OCI-LY7 (cell line): Measurements from ENCODE around the gene MAPRE2. TPM values are rescaled to one million over a fixed set of nuclear protein-coding genes. Genes with fewer than 3 reads are reported as not detected.

Experiments
- BruUV-seq: library from RNA; stranded (reverse); fragments of 400-500 nt; replicated peaks from 2 replicates; lab custom pipeline; 2021; lab: Mats Ljungman, UMichigan
- CTCF ChIA-PET: fragments of 300-600 bp; sonication (Branson Sonifier 250); formaldehyde crosslinking; loops from one replicate; lab custom pipeline; 2022; ENCODE audit warnings: antibody characterized with exemption; ENCODE audit not compliant: unreplicated experiment; lab: Charles Lee
- POLR2A ChIA-PET: fragments of 300-600 bp; sonication (Branson Sonifier 250); formaldehyde crosslinking; loops from one replicate; lab custom pipeline; 2022; ENCODE audit warnings: antibody characterized with exemption; lab: Charles Lee
- DNase-seq: peaks from one replicate; pipeline ENCODE4 v3.0.0-alpha.2; 2015; ENCODE audit warnings: low spot score
- H2AFZ ChIP-seq: fragments of 200-600 bp; sonication (generic), shearing (Covaris generic); 2 replicates; pipeline ENCODE4 v1.6.1; 2014; ENCODE audit warnings: mild to moderate bottlenecking, antibody characterized with exemption, low read length, moderate library complexity
- H3K27ac ChIP-seq: fragments of 200-600 bp; sonication (generic); 2 replicates; pipeline ENCODE4 v1.5.1; 2014; ENCODE audit warnings: mixed run types, low read depth, mild to moderate bottlenecking, moderate library complexity, low read length, inconsistent platforms; ENCODE audit not compliant: poor library complexity, severe bottlenecking
- H3K36me3 ChIP-seq: fragments of 200-600 bp; sonication (generic); 2 replicates; pipeline ENCODE4 v1.6.1; 2014; ENCODE audit warnings: mild to moderate bottlenecking, antibody characterized with exemption, low read length, moderate library complexity, mixed read lengths; ENCODE audit not compliant: insufficient read depth
- H3K4me1 ChIP-seq: fragments of 200-600 bp; sonication (generic); 2 replicates; pipeline ENCODE4 v1.5.1; 2014; ENCODE audit warnings: mild to moderate bottlenecking, low read length; ENCODE audit not compliant: insufficient read depth, poor library complexity, severe bottlenecking
- H3K4me2 ChIP-seq: fragments of 200-600 bp; sonication (generic); 2 replicates; pipeline ENCODE4 v1.6.1; 2014; ENCODE audit warnings: mild to moderate bottlenecking, low read length
- H3K4me3 ChIP-seq: fragments of 200-600 bp; sonication (generic); 2 replicates; pipeline ENCODE4 v1.5.1; 2014; ENCODE audit warnings: mild to moderate bottlenecking, low read depth, low read length; ENCODE audit not compliant: poor library complexity, severe bottlenecking
- H3K79me2 ChIP-seq: fragments of 200-600 bp; sonication (generic); 2 replicates; pipeline ENCODE4 v1.6.1; 2016; ENCODE audit warnings: low read depth, mild to moderate bottlenecking, low read length, moderate library complexity, mixed read lengths; ENCODE audit not compliant: insufficient read depth
- H3K9me2 ChIP-seq: fragments of 200-600 bp; sonication (generic); 2 replicates; pipeline ENCODE4 v1.6.1; 2016; ENCODE audit warnings: mild to moderate bottlenecking, low read length, mixed read lengths; ENCODE audit not compliant: insufficient read depth
- H3K9me3 ChIP-seq: fragments of 200-600 bp; sonication (generic); 2 replicates; pipeline ENCODE4 v1.6.1; 2014; ENCODE audit warnings: mild to moderate bottlenecking, mixed run types, low read length, mixed read lengths
- H4K20me1 ChIP-seq: fragments of 200-600 bp; sonication (generic); 2 replicates; pipeline ENCODE4 v1.6.1; 2014; ENCODE audit warnings: mild to moderate bottlenecking, antibody characterized with exemption, low read length, moderate library complexity, mixed read lengths; ENCODE audit not compliant: insufficient read depth
- EZH2phosphoT487 ChIP-seq: fragments of 200-600 bp; sonication (generic); IDR thresholded peaks from 2 replicates; pipeline ENCODE4 v1.6.1; 2018; ENCODE audit warnings: low read depth, borderline replicate concordance, mild to moderate bottlenecking, mixed run types, antibody characterized with exemption, low read length, moderate library complexity, mixed read lengths
- intact Hi-C: fragments of 100-400 bp; cut with micrococcal nuclease; formaldehyde crosslinking; loops from one replicate; pipeline ENCODE4 v1.10.0; 2022; ENCODE audit not compliant: unreplicated experiment
- total RNA-seq, 2 experiments: library from RNA; depleted of rRNA in 1 of 2; stranded (reverse); fragments of >200 nt in 1 of 2; shearing (Covaris generic) in 1 of 2; gene quantifications; 2 replicates each; pipeline ENCODE4 v1.2.3, GENCODE V29; 2014 to 2022
- TF ChIP-seq, protein P1 (sequence below): fragments of 200-600 bp; sonication (generic); conservative IDR thresholded peaks from 2 replicates; pipeline ENCODE4 v1.5.1; 2014; ENCODE audit warnings: mild to moderate bottlenecking, antibody characterized with exemption, low read length, moderate library complexity, mixed read lengths

The MAPRE2 gene
- total RNA-seq, 2 experiments from 2014 or later: 17.1 to 35.2 TPM

DNA sequence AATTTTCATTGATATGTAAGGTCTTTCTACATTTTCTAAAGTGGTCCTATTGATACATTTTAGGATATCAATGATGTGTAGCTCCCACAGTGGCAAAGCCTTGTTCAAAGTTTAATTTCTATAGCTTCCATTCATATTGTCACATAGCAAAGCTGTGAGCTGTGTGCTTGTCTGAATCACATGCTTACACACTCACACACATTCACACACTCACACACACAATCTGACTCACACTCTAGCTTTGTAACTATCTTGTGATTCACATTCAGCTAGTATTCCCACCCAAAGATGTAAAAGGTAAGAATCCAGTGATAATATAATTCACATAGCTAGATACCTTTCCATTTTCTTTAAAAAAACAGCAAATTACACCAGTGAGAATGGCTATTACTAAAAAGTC is 58.7 kb downstream of the MAPRE2 start:
- no TSS peak for BruUV-seq
- no peaks in the 10 kb centered on the region for H3K9me3 ChIP-seq
- H3K4me3 ChIP-seq: no peak overlapping the region
- H3K36me3 ChIP-seq: peaks cover 4% of the 10 kb centered on the region
- ChIA-PET POLR2A (no interaction called here), CTCF (no interaction called here)
- DNase-seq: no peak
- no peak overlapping the region for H2AFZ ChIP-seq
- no peak overlapping the region for H3K27ac ChIP-seq
- no peaks in the 10 kb centered on the region for H3K79me2 ChIP-seq
- intact Hi-C loops: no loop called here
- TF ChIP-seq, protein P1, sequence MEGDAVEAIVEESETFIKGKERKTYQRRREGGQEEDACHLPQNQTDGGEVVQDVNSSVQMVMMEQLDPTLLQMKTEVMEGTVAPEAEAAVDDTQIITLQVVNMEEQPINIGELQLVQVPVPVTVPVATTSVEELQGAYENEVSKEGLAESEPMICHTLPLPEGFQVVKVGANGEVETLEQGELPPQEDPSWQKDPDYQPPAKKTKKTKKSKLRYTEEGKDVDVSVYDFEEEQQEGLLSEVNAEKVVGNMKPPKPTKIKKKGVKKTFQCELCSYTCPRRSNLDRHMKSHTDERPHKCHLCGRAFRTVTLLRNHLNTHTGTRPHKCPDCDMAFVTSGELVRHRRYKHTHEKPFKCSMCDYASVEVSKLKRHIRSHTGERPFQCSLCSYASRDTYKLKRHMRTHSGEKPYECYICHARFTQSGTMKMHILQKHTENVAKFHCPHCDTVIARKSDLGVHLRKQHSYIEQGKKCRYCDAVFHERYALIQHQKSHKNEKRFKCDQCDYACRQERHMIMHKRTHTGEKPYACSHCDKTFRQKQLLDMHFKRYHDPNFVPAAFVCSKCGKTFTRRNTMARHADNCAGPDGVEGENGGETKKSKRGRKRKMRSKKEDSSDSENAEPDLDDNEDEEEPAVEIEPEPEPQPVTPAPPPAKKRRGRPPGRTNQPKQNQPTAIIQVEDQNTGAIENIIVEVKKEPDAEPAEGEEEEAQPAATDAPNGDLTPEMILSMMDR: no peak
- no peak overlapping the region for H3K4me2 ChIP-seq
- no peaks in the 10 kb centered on the region for H4K20me1 ChIP-seq
- H3K9me2 ChIP-seq: no peaks in the 10 kb centered on the region
- no peaks in the 10 kb centered on the region for H3K4me1 ChIP-seq

DNA sequence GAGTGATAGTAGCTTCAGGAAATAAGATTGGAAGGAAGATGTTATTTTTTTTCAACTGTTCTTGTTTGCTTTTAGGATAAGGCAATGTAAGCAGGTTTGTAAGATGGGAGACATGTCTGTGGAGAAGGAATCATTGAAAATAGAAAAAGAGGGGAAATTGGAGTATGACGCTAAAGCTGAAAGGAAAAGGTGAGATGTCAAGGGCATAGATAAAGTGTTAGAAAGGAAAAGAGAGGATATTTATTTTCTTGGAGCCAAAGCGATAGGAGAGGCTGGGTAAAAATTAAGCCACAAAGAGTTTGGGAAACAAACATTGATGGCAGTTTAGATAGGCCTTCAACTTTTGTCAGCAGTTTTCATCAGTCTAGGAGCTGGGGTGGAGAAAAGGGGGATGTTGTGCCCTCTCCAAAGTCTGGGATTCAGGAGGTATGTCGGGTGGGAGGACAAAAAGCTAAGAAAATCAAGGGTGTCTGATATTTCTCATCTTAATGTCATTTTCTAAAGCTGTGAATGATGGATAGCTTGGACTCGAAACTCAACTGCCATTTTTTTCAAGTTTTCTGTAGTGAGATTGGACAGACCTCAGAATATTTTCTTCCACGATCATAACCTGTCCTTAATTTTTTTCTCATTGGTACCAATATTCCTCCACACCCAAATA is 63.3 kb downstream of the MAPRE2 start:
- no peak for TF ChIP-seq EZH2phosphoT487
- TF ChIP-seq, protein P1: no peak
- no peaks in the 10 kb centered on the region for H4K20me1 ChIP-seq
- POLR2A ChIA-PET: no interaction called here
- no peaks in the 10 kb centered on the region for H3K79me2 ChIP-seq
- intact Hi-C loops: no loop called here
- no peaks in the 10 kb centered on the region for H3K9me3 ChIP-seq
- no peak overlapping the region for H3K4me2 ChIP-seq
- H3K27ac ChIP-seq: no peak overlapping the region
- H2AFZ ChIP-seq: no peak overlapping the region
- H3K4me3 ChIP-seq: no peak overlapping the region
- no TSS peak for BruUV-seq
- DNase-seq: no peak
- H3K4me1 ChIP-seq: no peaks in the 10 kb centered on the region
- no peaks in the 10 kb centered on the region for H3K9me2 ChIP-seq
- H3K36me3 ChIP-seq: peaks cover 4% of the 10 kb centered on the region
- CTCF ChIA-PET: no interaction called here

DNA sequence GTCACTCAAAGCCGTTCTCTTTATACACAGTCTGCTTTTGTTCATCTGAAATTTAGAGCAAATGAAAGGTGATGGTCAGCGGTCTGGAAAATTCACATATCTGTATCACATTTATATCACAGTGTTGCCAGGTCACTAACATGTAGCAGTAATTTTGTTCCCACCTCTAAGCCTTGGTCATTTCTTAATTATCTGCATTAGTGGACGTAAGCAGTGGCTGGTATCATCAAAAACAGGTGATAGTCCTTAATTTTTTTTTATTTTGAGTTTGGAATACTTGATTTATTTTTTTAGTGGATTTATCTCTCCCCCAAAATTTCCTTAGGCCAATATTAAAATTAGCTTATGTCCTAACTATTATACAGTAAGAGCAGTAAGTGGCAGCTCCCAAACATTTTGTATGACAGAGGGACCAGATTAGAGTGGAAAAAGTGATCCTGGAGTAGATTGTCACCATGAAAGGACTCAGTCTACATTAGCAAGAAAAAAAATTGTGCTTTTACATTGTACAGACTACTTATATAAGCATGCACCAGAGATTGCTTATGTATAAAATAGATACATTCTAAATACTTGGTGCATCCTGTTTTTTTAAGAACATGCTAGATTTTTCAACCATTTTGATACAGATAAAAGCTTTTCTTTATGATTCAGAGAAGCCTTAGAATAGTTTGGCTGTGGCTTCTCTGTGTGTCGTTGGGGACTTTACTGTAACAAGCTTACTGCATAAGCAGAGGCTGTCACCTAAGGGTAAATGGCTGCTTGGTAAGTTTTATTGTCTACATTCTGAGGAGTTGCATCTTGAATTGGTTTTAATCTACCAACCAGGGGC is 65.0 kb downstream of the MAPRE2 start:
- H3K4me3 ChIP-seq: no peak overlapping the region
- H3K9me3 ChIP-seq: no peaks in the 10 kb centered on the region
- no peaks in the 10 kb centered on the region for H3K79me2 ChIP-seq
- ChIA-PET CTCF (no interaction called here), POLR2A (no interaction called here)
- intact Hi-C loops: no loop called here
- H4K20me1 ChIP-seq: no peaks in the 10 kb centered on the region
- H2AFZ ChIP-seq: no peak overlapping the region
- TF ChIP-seq, protein P1: no peak
- no peak for TF ChIP-seq EZH2phosphoT487
- DNase-seq: no peak
- no TSS peak for BruUV-seq
- H3K36me3 ChIP-seq: peaks cover 4% of the 10 kb centered on the region
- no peak overlapping the region for H3K27ac ChIP-seq
- no peaks in the 10 kb centered on the region for H3K9me2 ChIP-seq
- H3K4me1 ChIP-seq: no peaks in the 10 kb centered on the region
- no peak overlapping the region for H3K4me2 ChIP-seq
